GM18502 (cell line): ENCODE data around the gene FAM98B.
"Not testable (repeated sequence)": the region's sequence is repeated elsewhere in the genome, so short reads cannot be mapped to it uniquely, and the experiment has no call there.

ENCODE experiments used
- ATAC-seq: cut with Tn5 transposase; IDR thresholded peaks from one replicate; pipeline ENCODE4 v1.9.1; 2021; ENCODE audit warnings: mild to moderate bottlenecking; ENCODE audit not compliant: unreplicated experiment, poor library complexity

The FAM98B gene

GRCh38 chr15:38453971-38454695, at the start of gene FAM98B:
FAM98B (plus strand) TSS chr15:38454127; CDS start chr15:38454162, 35 bp downstream.
- peak; percentile 90 for ATAC-seq

GRCh38 chr15:38406436-38406835, 47.5 kb upstream of the FAM98B start:
- no peak for ATAC-seq

- ATAC-seq, result no peak
These were observed 45.4 kb upstream of the FAM98B start for GRCh38 chr15:38408576-38408975.

DNA sequence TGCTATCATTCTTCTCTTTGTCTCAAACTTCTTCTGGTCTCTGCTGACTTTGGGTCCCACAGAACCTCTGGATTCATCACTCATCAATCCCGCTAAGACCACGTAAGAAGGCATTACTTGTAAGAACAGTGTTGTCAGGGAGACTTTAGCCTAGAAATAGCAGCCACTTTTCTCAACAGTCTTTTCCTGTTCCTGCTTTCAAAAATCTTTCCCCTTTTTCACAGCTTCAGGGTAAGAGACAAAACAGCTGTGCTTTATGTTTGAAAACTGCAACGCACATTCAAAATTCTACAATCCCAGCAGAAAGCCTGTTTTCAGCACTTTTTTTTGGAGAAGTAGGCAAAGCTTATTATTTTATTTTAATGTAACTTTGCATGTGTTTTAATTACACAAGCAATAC, 42.0 kb upstream of the FAM98B start:
- ATAC-seq, result no peak

DNA sequence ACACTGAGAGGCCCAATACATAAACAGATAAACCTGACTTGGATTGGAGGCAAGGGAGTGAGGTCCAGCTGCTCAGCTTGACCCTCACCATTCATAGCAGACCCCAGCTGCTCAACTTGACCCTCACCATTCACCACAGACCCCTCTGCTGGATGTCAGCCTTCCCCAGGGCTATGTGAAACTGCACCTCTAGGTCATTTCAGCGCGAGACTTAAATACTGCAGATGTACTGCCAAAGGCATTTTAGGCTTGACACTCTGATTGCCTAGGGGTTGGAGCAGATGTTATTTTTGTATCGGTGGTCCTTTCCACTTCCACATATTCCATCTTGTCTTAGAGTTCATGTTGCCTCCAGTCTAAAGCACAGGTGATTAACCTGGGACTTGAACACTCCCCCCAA, 41.5 kb upstream of the FAM98B start:
- ATAC-seq, result no peak

DNA sequence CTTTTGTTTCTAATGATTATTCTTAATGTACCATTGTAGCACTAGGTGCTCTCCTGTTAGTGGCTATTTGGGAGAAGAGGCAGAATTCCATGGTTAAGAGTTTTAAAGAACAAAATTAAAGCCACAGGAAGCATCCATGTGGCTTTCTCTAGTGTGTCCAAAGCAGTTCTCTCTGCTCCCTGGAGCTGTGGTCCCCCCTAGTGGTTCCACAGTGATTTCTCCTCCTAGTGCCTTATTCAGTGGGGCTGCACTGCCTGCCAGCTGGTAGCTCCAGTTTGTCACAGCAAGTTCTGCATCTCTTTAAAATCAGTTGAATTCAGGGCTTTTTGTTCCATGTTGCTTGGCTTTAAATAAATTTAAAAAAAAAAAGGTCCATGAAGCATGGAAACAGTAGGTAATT, 39.6 kb upstream of the FAM98B start:
- ATAC-seq, result no peak

GRCh38 chr15:38421069-38421690, 32.7 kb upstream of the FAM98B start:
- ATAC-seq, result no peak

DNA sequence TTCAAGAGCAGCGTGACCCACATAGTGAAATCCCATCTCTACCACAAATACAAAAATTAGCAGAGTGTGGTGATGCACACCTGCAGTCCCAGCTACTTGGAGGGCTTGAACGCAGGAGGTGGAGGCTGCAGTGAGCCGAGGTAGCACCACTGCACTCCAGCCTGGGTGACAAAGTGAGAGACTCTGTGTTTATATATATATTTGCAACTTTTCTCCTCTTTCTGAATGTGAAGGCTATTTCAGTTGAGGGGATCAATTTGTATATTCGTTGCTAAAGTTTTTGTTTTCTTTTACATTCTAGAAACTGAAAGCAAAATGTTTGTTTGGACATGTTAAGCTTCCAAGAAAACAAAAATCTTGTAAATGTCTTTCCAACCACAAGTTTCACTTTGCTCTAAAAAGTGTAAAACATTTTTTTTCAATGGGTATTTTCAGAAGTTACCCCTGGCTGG, 29.8 kb upstream of the FAM98B start:
- peak; percentile 70 for ATAC-seq

DNA sequence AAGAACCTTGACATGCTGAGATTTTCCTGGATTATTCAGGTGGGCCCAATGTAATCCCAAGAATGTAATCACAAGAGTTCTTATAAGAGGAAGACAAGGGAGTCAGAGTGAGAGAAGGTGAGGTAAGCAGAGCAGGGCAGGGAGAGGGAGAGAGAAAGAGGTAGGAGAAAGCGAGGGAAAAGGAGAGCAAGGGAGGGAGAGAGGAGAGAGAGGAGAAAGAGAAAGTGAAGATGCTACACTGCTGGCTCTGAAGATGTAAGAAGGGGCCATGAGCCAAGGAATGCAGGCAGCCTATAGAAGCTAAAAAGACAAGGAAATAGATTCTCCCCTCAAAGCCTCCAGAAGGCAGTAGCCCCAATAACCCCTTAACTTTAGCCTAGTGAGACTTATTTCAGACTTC, 28.7 kb upstream of the FAM98B start:
- ATAC-seq, result no peak

- no peak for ATAC-seq
These were observed 26.5 kb upstream of the FAM98B start for GRCh38 chr15:38427380-38427779.

DNA sequence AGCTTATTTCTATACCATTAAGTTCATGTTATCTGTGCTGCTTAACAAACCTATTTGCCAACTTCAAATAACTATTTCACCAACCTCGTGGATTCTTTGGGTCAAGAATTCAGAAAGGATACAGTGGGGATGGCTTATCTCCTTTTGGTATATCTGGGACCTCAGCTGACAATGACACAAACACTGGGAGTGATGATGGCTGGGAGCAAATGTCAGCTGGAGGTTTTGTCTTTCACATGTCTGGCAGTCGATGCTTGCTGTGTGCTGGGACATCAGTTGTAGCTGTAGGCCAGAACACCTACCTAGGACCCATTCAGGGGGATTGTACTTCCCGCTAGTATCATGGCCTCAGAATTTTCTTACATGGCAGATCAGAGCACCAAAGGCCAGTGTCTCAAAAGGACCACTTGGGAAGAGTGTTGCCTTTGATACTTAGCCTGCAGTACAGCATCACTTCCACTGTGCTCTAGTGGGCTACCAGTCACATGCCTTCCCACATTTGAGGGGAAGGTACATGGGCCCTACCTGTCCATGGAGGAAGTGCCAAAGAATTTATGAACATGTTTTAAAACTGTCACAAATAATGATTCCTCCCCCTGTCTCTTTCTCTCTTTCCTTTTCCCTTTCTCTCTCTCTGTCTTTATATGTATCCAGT, 23.7 kb upstream of the FAM98B start:
- ATAC-seq, result no peak

- no peak for ATAC-seq
These were observed 16.9 kb upstream of the FAM98B start for GRCh38 chr15:38436993-38437392.

GRCh38 chr15:38437603-38438002, 16.3 kb upstream of the FAM98B start:
- ATAC-seq, result not testable (repeated sequence)

- ATAC-seq, result no peak
These were observed 15.6 kb upstream of the FAM98B start for GRCh38 chr15:38438031-38438986.

GRCh38 chr15:38440353-38441129, 13.4 kb upstream of the FAM98B start:
- peak; percentile 79 for ATAC-seq

- ATAC-seq, result no peak
These were observed 12.8 kb upstream of the FAM98B start for GRCh38 chr15:38441130-38441519.

- ATAC-seq, result no peak
These were observed 766 bp downstream of the FAM98B start for GRCh38 chr15:38454696-38455090.

GRCh38 chr15:38455092-38455491, 1.2 kb downstream of the FAM98B start:
- no peak for ATAC-seq

GRCh38 chr15:38458646-38459045, 4.7 kb downstream of the FAM98B start:
- ATAC-seq, result no peak

DNA sequence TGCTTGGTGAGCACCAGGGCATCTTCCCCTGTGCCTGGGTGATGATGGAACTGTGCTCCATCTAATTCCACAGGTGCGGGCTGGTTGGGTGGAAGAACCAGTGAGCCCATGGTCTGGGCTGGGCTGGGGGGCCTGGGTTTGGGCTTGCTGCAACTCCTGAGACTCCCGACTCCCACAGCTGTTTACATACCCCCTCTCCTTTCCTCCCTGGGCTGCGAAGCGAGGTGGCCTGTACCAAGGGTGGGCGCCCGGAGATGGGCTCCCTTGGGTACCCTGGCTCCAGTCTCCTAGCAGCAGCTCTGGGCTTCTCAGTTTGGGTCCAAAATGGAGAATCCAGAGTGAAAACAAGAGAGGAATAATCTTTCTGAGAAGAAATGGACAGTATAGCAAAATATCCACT, 5.6 kb downstream of the FAM98B start:
- no peak for ATAC-seq
